Ishikawa (cell line): ENCODE data around the gene ELOVL6.

Source experiments
- CEBPB ChIP-seq: IDR thresholded peaks from 2 replicates; pipeline ENCODE4 v1.6.1; 2012
- EP300 ChIP-seq: IDR thresholded peaks from 2 replicates; pipeline ENCODE4 v1.6.1; 2012; ENCODE audit warnings: borderline replicate concordance
- RAD21 ChIP-seq: IDR thresholded peaks from 2 replicates; pipeline ENCODE4 v1.6.1; 2012; ENCODE audit warnings: low read depth
- TAF1 ChIP-seq: IDR thresholded peaks from 2 replicates; pipeline ENCODE4 v1.6.1; 2012; ENCODE audit warnings: low read depth, mild to moderate bottlenecking
- TEAD4 ChIP-seq: IDR thresholded peaks from 2 replicates; pipeline ENCODE4 v1.6.1; 2012
- YY1 ChIP-seq: IDR thresholded peaks from 2 replicates; pipeline ENCODE4 v1.6.1; 2012; ENCODE audit warnings: low read depth
- TF ChIP-seq, protein P1 (sequence below): IDR thresholded peaks from 2 replicates; pipeline ENCODE4 v1.6.1; 2012
- TF ChIP-seq, protein P2 (sequence below): IDR thresholded peaks from 2 replicates; pipeline ENCODE4 v1.6.1; 2012

DNA sequence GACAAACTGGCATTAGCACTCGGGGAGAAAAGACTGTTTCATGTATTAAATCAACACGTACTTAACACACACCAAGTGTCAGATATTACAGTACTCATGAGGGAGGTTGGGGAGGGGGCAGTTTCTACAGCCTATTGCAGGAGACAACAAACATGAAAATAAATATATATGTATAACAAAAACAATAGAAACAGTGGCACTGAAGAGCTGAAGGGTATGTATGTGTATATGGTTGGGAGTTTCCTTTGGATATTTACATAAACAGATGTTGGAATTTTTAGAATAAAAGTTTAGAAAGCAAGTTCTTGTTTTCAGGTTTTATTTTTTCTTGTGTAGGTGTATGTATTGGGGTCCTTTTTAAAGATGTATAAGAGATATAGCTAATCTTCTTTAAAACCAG, 133.5 kb downstream of the ELOVL6 start:
- TF ChIP-seq EP300 (no peak), TAF1 (no peak), RAD21 (no peak), TEAD4 (no peak), YY1 (no peak), CEBPB (no peak)
- TF ChIP-seq, protein P1, sequence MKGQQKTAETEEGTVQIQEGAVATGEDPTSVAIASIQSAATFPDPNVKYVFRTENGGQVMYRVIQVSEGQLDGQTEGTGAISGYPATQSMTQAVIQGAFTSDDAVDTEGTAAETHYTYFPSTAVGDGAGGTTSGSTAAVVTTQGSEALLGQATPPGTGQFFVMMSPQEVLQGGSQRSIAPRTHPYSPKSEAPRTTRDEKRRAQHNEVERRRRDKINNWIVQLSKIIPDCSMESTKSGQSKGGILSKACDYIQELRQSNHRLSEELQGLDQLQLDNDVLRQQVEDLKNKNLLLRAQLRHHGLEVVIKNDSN = no peak
- TF ChIP-seq, protein P2, sequence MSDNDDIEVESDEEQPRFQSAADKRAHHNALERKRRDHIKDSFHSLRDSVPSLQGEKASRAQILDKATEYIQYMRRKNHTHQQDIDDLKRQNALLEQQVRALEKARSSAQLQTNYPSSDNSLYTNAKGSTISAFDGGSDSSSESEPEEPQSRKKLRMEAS = no peak
